CD4-positive, alpha-beta memory T cell (primary cell): ENCODE measurements around the gene HPRT1. TPM values are rescaled to one million over a fixed set of nuclear protein-coding genes. Genes with fewer than 3 reads are reported as not detected.

Experiments used
- CTCF ChIA-PET: fragments of 350-600 bp; sonication (Branson Sonifier 250); formaldehyde crosslinking; loops from one replicate; lab custom pipeline; 2021; ENCODE audit warnings: inconsistent platforms; ENCODE audit not compliant: partially characterized antibody; lab: Charles Lee
- POLR2A ChIA-PET: fragments of 350-600 bp; sonication (Branson Sonifier 250); formaldehyde crosslinking; loops from one replicate; lab custom pipeline; 2021; ENCODE audit not compliant: partially characterized antibody; lab: Charles Lee
- DNase-seq, 5 donors: peaks; one replicate each; pipeline versions ENCODE4 v3.0.0 to v3.0.0-alpha.2; 2020 to 2022; ENCODE audit warnings: mixed read lengths in 1 of 5
- H3K27ac ChIP-seq: one replicate; pipeline ENCODE4 v1.7.0; 2013; ENCODE audit warnings: low read depth, low read length
- H3K27me3 ChIP-seq: 2 replicates; pipeline ENCODE4 v1.7.0; 2013; ENCODE audit warnings: mild to moderate bottlenecking, low read length, moderate library complexity; ENCODE audit not compliant: insufficient read depth
- H3K36me3 ChIP-seq: 2 replicates; pipeline ENCODE4 v1.7.0; 2013; ENCODE audit warnings: mild to moderate bottlenecking, low read length, moderate library complexity; ENCODE audit not compliant: insufficient read depth
- H3K4me1 ChIP-seq: 2 replicates; pipeline ENCODE4 v1.7.0; 2013; ENCODE audit warnings: mild to moderate bottlenecking, low read length, moderate library complexity; ENCODE audit not compliant: insufficient read depth
- H3K4me3 ChIP-seq, 2 donors: one replicate each; pipeline ENCODE4 v1.7.0; 2013; ENCODE audit warnings: low read length in 2 of 2, mild to moderate bottlenecking in 1 of 2
- H3K9me3 ChIP-seq, 2 donors: one replicate each; pipeline ENCODE4 v1.7.0; 2013; ENCODE audit warnings: low read length in 2 of 2, control low read depth in 1 of 2; ENCODE audit not compliant: control insufficient read depth in 1 of 2
- H3K27ac Mint-ChIP-seq, 7 donors: one replicate each; pipeline ENCODE4 v1.8.0; 2020 to 2021; ENCODE audit warnings: mixed read lengths in 7 of 7, mild to moderate bottlenecking in 6 of 7, inconsistent platforms in 3 of 7, moderate library complexity in 3 of 7
- H3K27me3 Mint-ChIP-seq, 2 donors: one replicate each; pipeline ENCODE4 v1.8.0; 2020 to 2021; ENCODE audit warnings: mixed read lengths in 2 of 2
- H3K36me3 Mint-ChIP-seq, 2 donors: one replicate each; pipeline ENCODE4 v1.8.0; 2020 to 2021; ENCODE audit warnings: mixed read lengths in 2 of 2, inconsistent platforms in 1 of 2, mild to moderate bottlenecking in 1 of 2
- H3K4me1 Mint-ChIP-seq, 4 donors: one replicate each; pipeline ENCODE4 v1.8.0; 2020 to 2021; ENCODE audit warnings: mixed read lengths in 4 of 4, mild to moderate bottlenecking in 1 of 4
- H3K4me3 Mint-ChIP-seq, 8 donors: one replicate each; pipeline ENCODE4 v1.8.0; 2020 to 2021; ENCODE audit warnings: mixed read lengths in 8 of 8, mild to moderate bottlenecking in 7 of 8, moderate library complexity in 6 of 8, inconsistent platforms in 3 of 8
- H3K9me3 Mint-ChIP-seq, 8 donors: one replicate each; pipeline ENCODE4 v1.8.0; 2020 to 2021; ENCODE audit warnings: mixed read lengths in 8 of 8, mild to moderate bottlenecking in 5 of 8, inconsistent platforms in 3 of 8, moderate library complexity in 1 of 8
- intact Hi-C: fragments of 100-400 bp; cut with micrococcal nuclease; formaldehyde crosslinking; loops from one replicate; pipeline ENCODE4 v1.15.1; 2023
- polyA plus RNA-seq, 2 donors: library from polyadenylated mRNA; unstranded; fragments of 300-500 nt; fragmentation: Illumina TruSeq; gene quantifications; one replicate each; pipeline ENCODE4 v1.2.3, GENCODE V29; 2021
- total RNA-seq, 2 experiments: library from RNA; stranded (reverse); gene quantifications; one replicate each; pipeline ENCODE4 v1.2.3, GENCODE V29; 2021

The HPRT1 gene
- total and polyA plus RNA-seq, 4 experiments from 2014 or later, result 22.4 to 105 (median 44.6) TPM

DNA sequence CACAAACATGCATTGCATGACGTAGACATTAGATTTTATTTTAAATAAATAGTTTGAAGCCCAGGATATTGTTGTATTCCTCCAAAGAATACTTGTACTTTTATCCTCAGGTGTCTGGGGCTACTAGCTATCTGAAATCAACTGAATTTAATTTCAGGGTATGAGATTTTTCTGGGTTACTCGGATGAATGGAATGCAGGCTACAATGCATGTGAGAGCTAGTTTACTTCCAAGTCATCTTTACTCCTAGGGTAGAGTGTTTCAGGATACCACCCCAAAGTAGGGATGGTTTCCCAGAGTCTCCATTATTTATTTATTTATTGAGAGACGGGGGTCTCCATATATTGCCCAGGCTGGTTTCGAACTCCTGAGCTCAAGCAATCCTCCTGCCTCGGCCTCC, 66.4 kb downstream of the HPRT1 start:
- no peaks in the 10 kb centered on the region for H3K9me3 ChIP-seq
- no peak overlapping the region for H3K27ac Mint-ChIP-seq
- no peak overlapping the region for H3K27ac ChIP-seq
- H3K9me3 Mint-ChIP-seq, result no peaks in the 10 kb centered on the region
- DNase-seq, result no peak
- no peaks in the 10 kb centered on the region for H3K27me3 ChIP-seq
- no peak overlapping the region for H3K4me3 ChIP-seq
- intact Hi-C loops, result no loop called here
- H3K4me1 ChIP-seq, result no peaks in the 10 kb centered on the region
- no peak overlapping the region for H3K4me3 Mint-ChIP-seq
- H3K4me1 Mint-ChIP-seq, result no peaks in the 10 kb centered on the region
- H3K36me3 Mint-ChIP-seq, result no peaks in the 10 kb centered on the region
- no peaks in the 10 kb centered on the region for H3K27me3 Mint-ChIP-seq
- ChIA-PET CTCF (no interaction called here), POLR2A (no interaction called here)
- no peaks in the 10 kb centered on the region for H3K36me3 ChIP-seq

GRCh38 chrX:134528960-134529359, 69.0 kb downstream of the HPRT1 start:
- H3K27ac Mint-ChIP-seq, result no peak overlapping the region
- intact Hi-C loops, result no loop called here

GRCh38 chrX:134529481-134529880, 69.5 kb downstream of the HPRT1 start:
- H3K9me3 ChIP-seq, result no peaks in the 10 kb centered on the region
- no peaks in the 10 kb centered on the region for H3K4me1 ChIP-seq
- intact Hi-C loops, result no loop called here
- H3K4me3 ChIP-seq, result no peak overlapping the region
- POLR2A ChIA-PET, result no interaction called here
- H3K9me3 Mint-ChIP-seq, result peaks cover 0 to 2% (median 0%) of the 10 kb centered on the region in 8 donors
- no peak overlapping the region for H3K27ac Mint-ChIP-seq
- no peaks in the 10 kb centered on the region for H3K27me3 ChIP-seq
- H3K27ac ChIP-seq, result no peak overlapping the region
- no peak for DNase-seq
- no peaks in the 10 kb centered on the region for H3K36me3 Mint-ChIP-seq
- no peaks in the 10 kb centered on the region for H3K36me3 ChIP-seq
- peaks cover 0 to 2% of the 10 kb centered on the region in 2 donors for H3K27me3 Mint-ChIP-seq
- H3K4me1 Mint-ChIP-seq, result no peaks in the 10 kb centered on the region
- CTCF ChIA-PET, result no interaction called here
- no peak overlapping the region for H3K4me3 Mint-ChIP-seq

More at GRCh38 chrX:134528960-134529359, 69.0 kb downstream of the HPRT1 start:
- Histone ChIP-seq H3K4me3 (no peak overlapping the region), H3K36me3 (no peaks in the 10 kb centered on the region), H3K27ac (no peak overlapping the region), H3K27me3 (no peaks in the 10 kb centered on the region), H3K9me3 (no peaks in the 10 kb centered on the region), H3K4me1 (no peaks in the 10 kb centered on the region)
- ChIA-PET CTCF (no interaction called here), POLR2A (no interaction called here)
- H3K4me3 Mint-ChIP-seq, result no peak overlapping the region
- H3K4me1 Mint-ChIP-seq, result no peaks in the 10 kb centered on the region
- H3K27me3 Mint-ChIP-seq, result peaks cover 0 to 2% of the 10 kb centered on the region in 2 donors
- H3K36me3 Mint-ChIP-seq, result no peaks in the 10 kb centered on the region
- no peak for DNase-seq
- H3K9me3 Mint-ChIP-seq, result peaks cover 0 to 2% (median 0%) of the 10 kb centered on the region in 8 donors

DNA sequence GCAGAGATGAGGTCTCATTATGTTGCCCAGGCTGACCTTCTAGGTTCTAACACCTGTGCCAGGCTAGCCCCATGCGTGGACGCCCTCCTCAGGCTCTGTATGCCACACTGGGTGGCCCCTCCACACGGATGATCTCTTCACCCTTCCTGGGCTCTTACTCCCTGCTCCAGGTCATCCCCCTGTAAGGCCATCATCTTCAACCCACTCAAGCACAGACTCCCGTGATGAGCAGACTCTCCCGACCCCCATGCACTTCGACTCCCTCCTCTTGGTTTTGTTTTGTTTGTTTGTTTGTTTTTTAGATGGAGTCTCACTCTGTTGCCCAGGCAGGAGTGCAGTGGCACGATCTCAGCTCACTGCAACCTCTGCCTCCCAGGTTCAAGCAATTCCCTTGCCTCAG, 70.9 kb downstream of the HPRT1 start:
- Histone ChIP-seq H3K27ac (no peak overlapping the region), H3K9me3 (no peaks in the 10 kb centered on the region), H3K36me3 (no peaks in the 10 kb centered on the region), H3K27me3 (no peaks in the 10 kb centered on the region), H3K4me1 (no peaks in the 10 kb centered on the region), H3K4me3 (no peak overlapping the region)
- H3K9me3 Mint-ChIP-seq, result peaks cover 0 to 2% (median 0%) of the 10 kb centered on the region in 8 donors
- H3K36me3 Mint-ChIP-seq, result no peaks in the 10 kb centered on the region
- DNase-seq, result no peak
- H3K4me3 Mint-ChIP-seq, result no peak overlapping the region
- no peak overlapping the region for H3K27ac Mint-ChIP-seq
- peaks cover 0 to 2% of the 10 kb centered on the region in 2 donors for H3K27me3 Mint-ChIP-seq
- intact Hi-C loops, result no loop called here
- POLR2A ChIA-PET, result no interaction called here
- CTCF ChIA-PET, result no interaction called here
- no peaks in the 10 kb centered on the region for H3K4me1 Mint-ChIP-seq

GRCh38 chrX:134533352-134533751, 73.4 kb downstream of the HPRT1 start:
- Mint-ChIP-seq H3K4me3 (no peak overlapping the region), H3K27me3 (peaks cover 0 to 2% of the 10 kb centered on the region in 2 donors), H3K4me1 (no peaks in the 10 kb centered on the region), H3K36me3 (no peaks in the 10 kb centered on the region), H3K27ac (no peak overlapping the region), H3K9me3 (peaks cover 0 to 2% (median 0%) of the 10 kb centered on the region in 8 donors)
- H3K4me1 ChIP-seq, result no peaks in the 10 kb centered on the region
- no peaks in the 10 kb centered on the region for H3K27me3 ChIP-seq
- no peak overlapping the region for H3K4me3 ChIP-seq
- H3K27ac ChIP-seq, result no peak overlapping the region
- no peak for DNase-seq
- intact Hi-C loops, result no loop called here
- ChIA-PET CTCF (no interaction called here), POLR2A (no interaction called here)
- H3K36me3 ChIP-seq, result no peaks in the 10 kb centered on the region
- no peaks in the 10 kb centered on the region for H3K9me3 ChIP-seq

DNA sequence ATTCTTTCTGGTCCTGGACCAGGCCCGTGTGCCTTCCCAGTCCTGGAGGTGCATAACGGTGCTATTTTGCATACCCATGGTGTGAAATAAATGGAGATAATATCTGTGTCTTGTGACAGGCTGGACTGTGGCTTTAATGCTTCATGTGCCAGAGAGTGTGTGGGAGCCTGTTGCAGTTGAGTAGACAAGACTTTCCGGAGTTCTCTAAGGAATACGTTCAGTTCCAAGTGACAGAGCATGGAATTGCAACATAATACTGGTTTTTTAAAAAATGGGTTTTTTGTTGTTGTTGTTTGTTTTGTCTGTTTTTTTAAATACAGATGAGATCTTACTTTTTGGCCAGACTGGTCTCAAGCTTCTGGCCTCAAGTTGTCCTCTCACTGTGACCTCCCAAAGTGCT, 74.0 kb downstream of the HPRT1 start:
- H3K27ac Mint-ChIP-seq, result no peak overlapping the region
- intact Hi-C loops, result no loop called here

GRCh38 chrX:134537179-134537955, 77.4 kb downstream of the HPRT1 start:
- no peaks in the 10 kb centered on the region for H3K36me3 ChIP-seq
- Mint-ChIP-seq H3K4me3 (no peak overlapping the region), H3K9me3 (peaks cover 0 to 2% (median 0%) of the 10 kb centered on the region in 8 donors), H3K27me3 (peaks cover 0 to 4% of the 10 kb centered on the region in 2 donors), H3K4me1 (no peaks in the 10 kb centered on the region), H3K27ac (no peak overlapping the region), H3K36me3 (no peaks in the 10 kb centered on the region)
- no peaks in the 10 kb centered on the region for H3K4me1 ChIP-seq
- no peak overlapping the region for H3K27ac ChIP-seq
- DNase-seq, result no peak
- intact Hi-C loops, result no loop called here
- no peak overlapping the region for H3K4me3 ChIP-seq
- H3K9me3 ChIP-seq, result no peaks in the 10 kb centered on the region
- CTCF ChIA-PET, result no interaction called here
- POLR2A ChIA-PET, result no interaction called here
- H3K27me3 ChIP-seq, result no peaks in the 10 kb centered on the region

More for the DNA sequence above, 74.0 kb downstream of the HPRT1 start:
- Histone ChIP-seq H3K27ac (no peak overlapping the region), H3K36me3 (no peaks in the 10 kb centered on the region), H3K27me3 (no peaks in the 10 kb centered on the region), H3K4me1 (no peaks in the 10 kb centered on the region), H3K9me3 (no peaks in the 10 kb centered on the region), H3K4me3 (no peak overlapping the region)
- DNase-seq, result no peak
- ChIA-PET POLR2A (no interaction called here), CTCF (no interaction called here)
- Mint-ChIP-seq H3K4me1 (no peaks in the 10 kb centered on the region), H3K27me3 (peaks cover 0 to 4% of the 10 kb centered on the region in 2 donors), H3K9me3 (peaks cover 0 to 2% (median 0%) of the 10 kb centered on the region in 8 donors), H3K36me3 (no peaks in the 10 kb centered on the region), H3K4me3 (no peak overlapping the region)
